ENCODE results near the gene PRKG1.

Gene PRKG1

DNA sequence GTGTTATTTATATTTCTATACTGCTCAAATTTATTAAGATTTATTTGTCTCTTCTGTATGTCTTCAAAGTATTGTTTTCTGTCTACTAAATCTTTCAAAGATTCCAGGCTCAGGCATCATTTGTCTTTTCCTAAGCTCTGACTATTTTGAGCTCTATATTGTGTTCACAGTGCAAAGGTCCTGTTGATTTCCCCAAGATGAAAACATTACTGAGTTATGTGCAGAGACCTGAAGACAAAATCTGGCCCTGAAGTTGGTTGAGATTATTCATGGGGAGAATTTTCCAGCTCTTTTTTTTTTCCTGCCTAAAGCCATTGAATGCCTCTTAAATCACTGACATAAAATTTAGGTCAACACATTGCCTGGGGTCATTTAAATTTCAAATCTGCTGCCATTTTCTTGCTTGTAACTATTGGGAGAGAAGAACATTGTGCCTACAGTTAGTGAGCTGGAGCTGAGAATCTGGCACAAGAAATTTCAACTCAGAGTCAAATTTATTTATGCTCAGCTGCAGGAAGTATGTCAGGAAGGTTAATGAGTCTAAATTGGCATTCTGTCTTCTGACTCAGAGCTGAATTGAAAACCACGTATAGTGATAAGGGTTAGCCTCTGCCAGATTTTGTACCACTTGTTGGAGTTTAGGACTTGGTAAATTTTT lies 593.5 kb downstream of the PRKG1 start:
- TF ChIP-seq, protein P1, sequence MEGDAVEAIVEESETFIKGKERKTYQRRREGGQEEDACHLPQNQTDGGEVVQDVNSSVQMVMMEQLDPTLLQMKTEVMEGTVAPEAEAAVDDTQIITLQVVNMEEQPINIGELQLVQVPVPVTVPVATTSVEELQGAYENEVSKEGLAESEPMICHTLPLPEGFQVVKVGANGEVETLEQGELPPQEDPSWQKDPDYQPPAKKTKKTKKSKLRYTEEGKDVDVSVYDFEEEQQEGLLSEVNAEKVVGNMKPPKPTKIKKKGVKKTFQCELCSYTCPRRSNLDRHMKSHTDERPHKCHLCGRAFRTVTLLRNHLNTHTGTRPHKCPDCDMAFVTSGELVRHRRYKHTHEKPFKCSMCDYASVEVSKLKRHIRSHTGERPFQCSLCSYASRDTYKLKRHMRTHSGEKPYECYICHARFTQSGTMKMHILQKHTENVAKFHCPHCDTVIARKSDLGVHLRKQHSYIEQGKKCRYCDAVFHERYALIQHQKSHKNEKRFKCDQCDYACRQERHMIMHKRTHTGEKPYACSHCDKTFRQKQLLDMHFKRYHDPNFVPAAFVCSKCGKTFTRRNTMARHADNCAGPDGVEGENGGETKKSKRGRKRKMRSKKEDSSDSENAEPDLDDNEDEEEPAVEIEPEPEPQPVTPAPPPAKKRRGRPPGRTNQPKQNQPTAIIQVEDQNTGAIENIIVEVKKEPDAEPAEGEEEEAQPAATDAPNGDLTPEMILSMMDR (IDR thresholded peaks at IDR 0.05; ENCODE audit: low read depth, low read length): no peak
- TF ChIP-seq EZH2phosphoT487 (IDR thresholded peaks at IDR 0.05; ENCODE audit: low read depth): no peak
- Histone ChIP-seq H3K9me3 (ENCODE audit: insufficient read depth, low read length) (no peaks in the 10 kb centered on the region), H3K4me3 (ENCODE audit: low read length) (no peak overlapping the region), H3K4me1 (ENCODE audit: low read length) (no peaks in the 10 kb centered on the region), H4K20me1 (ENCODE audit: insufficient read depth, low read length) (no peaks in the 10 kb centered on the region), H2AFZ (ENCODE audit: low read depth, low read length) (no peak overlapping the region), H3K27ac (ENCODE audit: low read length) (no peak overlapping the region), H3K36me3 (replicated peaks; ENCODE audit: low read depth, low read length) (no peaks in the 10 kb centered on the region), H3K9ac (ENCODE audit: low read length) (no peak overlapping the region), H3K27me3 (ENCODE audit: low read depth, low read length) (no peaks in the 10 kb centered on the region), H3K4me2 (ENCODE audit: low read length) (no peak overlapping the region), H3K79me2 (ENCODE audit: low read length) (no peaks in the 10 kb centered on the region)

DNA sequence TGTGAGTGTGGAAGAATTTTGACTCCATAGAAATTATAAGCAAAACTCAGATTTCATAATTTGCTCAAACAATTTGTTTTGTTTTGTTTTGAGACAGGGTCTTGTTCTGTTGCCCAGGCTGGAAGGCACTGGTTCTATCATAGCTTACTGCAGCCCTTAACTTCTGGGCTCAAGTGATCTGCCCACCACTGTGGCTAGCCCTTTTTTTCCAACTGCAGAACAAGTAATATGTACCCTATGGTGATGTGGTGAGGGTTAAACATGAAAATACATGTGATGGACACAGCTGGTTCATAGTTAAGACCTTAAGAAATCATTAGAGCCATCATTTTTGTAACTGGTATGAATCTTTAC lies 594.0 kb downstream of the PRKG1 start:
- no peaks in the 10 kb centered on the region for H3K9me3 ChIP-seq (ENCODE audit: insufficient read depth, low read length)
- TF ChIP-seq, protein P1 (IDR thresholded peaks at IDR 0.05; ENCODE audit: low read depth, low read length): no peak
- no peak for TF ChIP-seq EZH2phosphoT487 (IDR thresholded peaks at IDR 0.05; ENCODE audit: low read depth)
- no peak overlapping the region for H3K27ac ChIP-seq (ENCODE audit: low read length)
- no peak overlapping the region for H3K4me3 ChIP-seq (ENCODE audit: low read length)
- H4K20me1 ChIP-seq (ENCODE audit: insufficient read depth, low read length): no peaks in the 10 kb centered on the region
- H3K79me2 ChIP-seq (ENCODE audit: low read length): no peaks in the 10 kb centered on the region
- H3K4me1 ChIP-seq (ENCODE audit: low read length): no peaks in the 10 kb centered on the region
- H3K36me3 ChIP-seq (replicated peaks; ENCODE audit: low read depth, low read length): no peaks in the 10 kb centered on the region
- H3K4me2 ChIP-seq (ENCODE audit: low read length): no peak overlapping the region
- no peaks in the 10 kb centered on the region for H3K27me3 ChIP-seq (ENCODE audit: low read depth, low read length)
- no peak overlapping the region for H3K9ac ChIP-seq (ENCODE audit: low read length)
- H2AFZ ChIP-seq (ENCODE audit: low read depth, low read length): no peak overlapping the region

DNA sequence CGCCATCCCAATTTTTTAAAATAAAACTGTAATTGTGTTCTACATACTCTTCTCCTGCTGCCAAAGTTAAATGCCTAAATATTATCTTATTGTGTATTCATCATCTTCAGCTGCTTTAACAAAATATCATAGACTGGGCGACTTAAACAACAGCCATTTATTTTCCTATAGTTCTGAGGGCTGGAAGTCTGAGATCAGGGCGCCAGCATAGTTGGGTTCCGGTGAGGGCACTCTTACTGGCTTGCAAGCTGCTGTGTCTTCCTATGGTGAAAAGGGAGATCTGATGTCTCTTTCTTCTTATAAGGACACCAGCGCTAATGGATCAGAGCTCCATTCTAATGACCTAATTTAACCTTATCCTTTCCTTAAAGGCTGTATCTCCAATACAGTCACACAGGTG lies 594.8 kb downstream of the PRKG1 start:
- Histone ChIP-seq H3K27ac (ENCODE audit: low read length) (no peak overlapping the region), H3K79me2 (ENCODE audit: low read length) (no peaks in the 10 kb centered on the region), H3K36me3 (replicated peaks; ENCODE audit: low read depth, low read length) (no peaks in the 10 kb centered on the region), H3K9ac (ENCODE audit: low read length) (no peak overlapping the region), H3K27me3 (ENCODE audit: low read depth, low read length) (no peaks in the 10 kb centered on the region), H2AFZ (ENCODE audit: low read depth, low read length) (no peak overlapping the region), H4K20me1 (ENCODE audit: insufficient read depth, low read length) (no peaks in the 10 kb centered on the region), H3K4me3 (ENCODE audit: low read length) (no peak overlapping the region), H3K4me2 (ENCODE audit: low read length) (no peak overlapping the region), H3K9me3 (ENCODE audit: insufficient read depth, low read length) (no peaks in the 10 kb centered on the region), H3K4me1 (ENCODE audit: low read length) (no peaks in the 10 kb centered on the region)
- no peak for TF ChIP-seq EZH2phosphoT487 (IDR thresholded peaks at IDR 0.05; ENCODE audit: low read depth)
- TF ChIP-seq, protein P1 (IDR thresholded peaks at IDR 0.05; ENCODE audit: low read depth, low read length): no peak

DNA sequence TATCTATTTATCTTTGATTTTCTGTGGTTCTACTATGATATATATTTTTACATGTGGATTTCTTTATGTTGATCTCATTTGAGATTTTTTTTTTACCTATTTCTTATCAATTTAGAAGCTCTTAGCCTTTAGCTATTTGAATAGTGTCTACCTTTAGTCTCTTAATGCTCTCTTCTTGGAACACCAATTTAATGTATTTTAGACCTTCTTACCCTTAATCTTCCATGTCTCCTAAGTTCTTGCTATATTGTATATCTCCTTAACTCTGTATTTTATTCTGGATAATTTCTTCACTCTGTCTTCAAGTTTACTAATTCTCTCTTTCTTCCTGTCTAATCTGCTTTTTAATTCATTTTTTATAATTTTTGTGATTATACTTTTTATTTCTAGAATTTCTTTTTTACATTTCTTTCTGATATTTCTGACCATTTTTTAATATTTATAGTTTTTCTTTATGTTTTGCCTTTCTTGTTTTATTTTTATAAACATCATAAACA lies 597.8 kb downstream of the PRKG1 start:
- Histone ChIP-seq H4K20me1 (ENCODE audit: insufficient read depth, low read length) (no peaks in the 10 kb centered on the region), H2AFZ (ENCODE audit: low read depth, low read length) (no peak overlapping the region), H3K79me2 (ENCODE audit: low read length) (no peaks in the 10 kb centered on the region), H3K36me3 (replicated peaks; ENCODE audit: low read depth, low read length) (no peaks in the 10 kb centered on the region), H3K27ac (ENCODE audit: low read length) (no peak overlapping the region), H3K4me3 (ENCODE audit: low read length) (no peak overlapping the region), H3K27me3 (ENCODE audit: low read depth, low read length) (no peaks in the 10 kb centered on the region), H3K4me2 (ENCODE audit: low read length) (no peak overlapping the region), H3K9ac (ENCODE audit: low read length) (no peak overlapping the region), H3K4me1 (ENCODE audit: low read length) (no peaks in the 10 kb centered on the region), H3K9me3 (ENCODE audit: insufficient read depth, low read length) (no peaks in the 10 kb centered on the region)
- no peak for TF ChIP-seq EZH2phosphoT487 (IDR thresholded peaks at IDR 0.05; ENCODE audit: low read depth)
- TF ChIP-seq, protein P1 (IDR thresholded peaks at IDR 0.05; ENCODE audit: low read depth, low read length): no peak

Data from OCI-LY3 (cell line).